Suprapubic skin (tissue), 3 donors: ENCODE results near the gene CD6.

Source experiments
- POLR2A ChIP-seq, 2 donors: fragments of 450-650 bp; IDR thresholded peaks; one replicate each; pipeline ENCODE4 v1.6.1; 2017; ENCODE audit warnings: antibody characterized with exemption in 2 of 2, mild to moderate bottlenecking in 2 of 2, moderate library complexity in 2 of 2
- TF ChIP-seq, protein P1 (sequence below), 2 donors: fragments of 200-600 bp in 1 of 2; fragments of 450-650 bp in 1 of 2; sonication (generic) in 1 of 2; IDR thresholded peaks; one replicate each; pipeline ENCODE4 v1.5.1; 2016 to 2019; ENCODE audit warnings: antibody characterized with exemption in 2 of 2, mild to moderate bottlenecking in 1 of 2, moderate library complexity in 1 of 2

DNA sequence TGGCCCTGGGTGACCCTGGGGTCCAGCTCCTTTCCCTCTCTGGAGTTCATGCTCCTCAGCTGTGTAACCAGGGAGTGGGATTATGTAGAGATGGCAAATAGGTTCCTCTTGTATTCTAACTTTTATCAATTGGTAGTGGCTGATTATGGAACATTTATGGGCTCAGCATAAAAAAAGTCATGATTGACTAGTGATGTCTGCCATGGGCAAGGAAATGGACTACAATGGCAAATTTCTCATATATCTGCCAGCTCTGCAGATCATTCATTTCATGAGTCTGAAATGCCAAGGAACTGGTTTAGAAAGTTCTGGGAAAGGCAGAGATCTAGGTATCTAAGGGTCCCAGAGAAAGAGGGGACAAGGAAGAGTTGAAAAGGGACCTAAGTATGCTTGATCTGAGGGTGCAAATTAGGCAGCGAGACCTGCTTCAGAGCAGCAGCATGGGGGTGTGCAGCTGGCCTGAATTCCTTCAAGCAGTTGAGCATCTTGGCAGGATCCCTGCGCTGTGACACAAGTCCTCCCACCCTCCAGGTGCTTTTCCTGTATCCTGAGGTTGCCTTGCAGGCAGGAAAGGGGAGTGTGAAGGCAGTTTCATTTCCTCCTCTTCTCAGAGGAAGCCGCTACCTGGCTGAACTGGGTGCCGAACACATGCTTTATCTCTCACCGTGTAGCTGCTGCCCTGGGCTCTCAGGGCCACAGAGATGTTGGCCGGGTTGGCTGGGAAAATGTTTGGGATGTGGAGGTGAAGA, 29.9 kb upstream of the CD6 start:
- TF ChIP-seq, protein P1, sequence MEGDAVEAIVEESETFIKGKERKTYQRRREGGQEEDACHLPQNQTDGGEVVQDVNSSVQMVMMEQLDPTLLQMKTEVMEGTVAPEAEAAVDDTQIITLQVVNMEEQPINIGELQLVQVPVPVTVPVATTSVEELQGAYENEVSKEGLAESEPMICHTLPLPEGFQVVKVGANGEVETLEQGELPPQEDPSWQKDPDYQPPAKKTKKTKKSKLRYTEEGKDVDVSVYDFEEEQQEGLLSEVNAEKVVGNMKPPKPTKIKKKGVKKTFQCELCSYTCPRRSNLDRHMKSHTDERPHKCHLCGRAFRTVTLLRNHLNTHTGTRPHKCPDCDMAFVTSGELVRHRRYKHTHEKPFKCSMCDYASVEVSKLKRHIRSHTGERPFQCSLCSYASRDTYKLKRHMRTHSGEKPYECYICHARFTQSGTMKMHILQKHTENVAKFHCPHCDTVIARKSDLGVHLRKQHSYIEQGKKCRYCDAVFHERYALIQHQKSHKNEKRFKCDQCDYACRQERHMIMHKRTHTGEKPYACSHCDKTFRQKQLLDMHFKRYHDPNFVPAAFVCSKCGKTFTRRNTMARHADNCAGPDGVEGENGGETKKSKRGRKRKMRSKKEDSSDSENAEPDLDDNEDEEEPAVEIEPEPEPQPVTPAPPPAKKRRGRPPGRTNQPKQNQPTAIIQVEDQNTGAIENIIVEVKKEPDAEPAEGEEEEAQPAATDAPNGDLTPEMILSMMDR (IDR thresholded peaks at IDR 0.05): no peak
- TF ChIP-seq POLR2A (IDR thresholded peaks at IDR 0.05): no peak
